GM12892 (cell line): ENCODE data around the gene DHX32.

Experiments
- POLR2A ChIP-seq: IDR thresholded peaks from 2 replicates; pipeline ENCODE4 v1.6.1; 2011; ENCODE audit warnings: low read depth, low read length, control low read depth
- POLR2AphosphoS5 ChIP-seq: IDR thresholded peaks from 2 replicates; pipeline ENCODE4 v1.6.1; 2011; ENCODE audit warnings: low read depth, low read length, control low read depth

DNA sequence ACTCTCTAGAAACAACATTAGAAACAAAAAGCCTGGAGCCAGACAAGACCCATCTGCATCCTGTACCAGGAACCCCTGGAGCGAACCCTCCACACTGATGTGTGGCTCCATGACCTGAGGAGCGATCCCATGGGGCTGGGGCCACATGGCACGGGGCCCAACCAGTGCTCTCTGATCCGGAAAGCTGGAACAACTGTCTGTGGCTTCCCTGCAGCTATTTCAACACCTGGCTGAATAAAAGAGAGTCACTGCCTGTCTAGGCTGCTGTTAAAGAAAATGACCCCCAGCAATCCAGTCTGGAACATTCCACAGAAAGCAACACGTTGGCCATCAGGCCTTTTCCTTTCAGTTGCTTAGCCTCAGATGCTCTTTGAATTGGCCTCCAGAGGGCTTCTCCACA, 79.0 kb downstream of the DHX32 start:
- no peak for TF ChIP-seq POLR2AphosphoS5
- TF ChIP-seq POLR2A: no peak
